Measurements from ENCODE around the gene ABCB6.

Gene ABCB6

GRCh38 chr2:219252570-219252899 lies 33.8 kb upstream of the ABCB6 start:
- Histone ChIP-seq H3K27me3 (ENCODE audit: low read depth, low read length) (no peaks in the 10 kb centered on the region), H3K4me1 (ENCODE audit: control insufficient read depth in 1 of 2, insufficient read depth in 2 of 2, low read length in 2 of 2) (peaks cover 18 to 26% of the 10 kb centered on the region in 2 donors), H3K27ac (ENCODE audit: low read length) (peak overlapping the region; percentile 72), H3K9me3 (ENCODE audit: control insufficient read depth in 1 of 2, low read length in 2 of 2) (no peaks in the 10 kb centered on the region), H3K36me3 (ENCODE audit: control insufficient read depth in 1 of 2, insufficient read depth in 2 of 2, low read length in 2 of 2) (peaks cover 8 to 25% of the 10 kb centered on the region in 2 donors), H3K4me3 (ENCODE audit: low read depth in 1 of 2, low read length in 2 of 2) (peak overlapping the region; percentile 75 to 84)

- Histone ChIP-seq H3K9me3 (ENCODE audit: control insufficient read depth in 1 of 2, low read length in 2 of 2) (no peaks in the 10 kb centered on the region), H3K4me1 (ENCODE audit: control insufficient read depth in 1 of 2, insufficient read depth in 2 of 2, low read length in 2 of 2) (peaks cover 18 to 31% of the 10 kb centered on the region in 2 donors), H3K4me3 (ENCODE audit: low read depth in 1 of 2, low read length in 2 of 2) (peak overlapping the region in 1 of 2 donors; percentile 84), H3K27ac (ENCODE audit: low read length) (peak overlapping the region; percentile 72), H3K27me3 (ENCODE audit: low read depth, low read length) (no peaks in the 10 kb centered on the region), H3K36me3 (ENCODE audit: control insufficient read depth in 1 of 2, insufficient read depth in 2 of 2, low read length in 2 of 2) (peaks cover 9 to 30% of the 10 kb centered on the region in 2 donors)
Measured at GRCh38 chr2:219252084-219252483, 33.3 kb upstream of the ABCB6 start.

- Histone ChIP-seq H3K4me3 (ENCODE audit: low read depth in 1 of 2, low read length in 2 of 2) (peak overlapping the region in 1 of 2 donors; percentile 84), H3K27ac (ENCODE audit: low read length) (no peak overlapping the region)
Measured at GRCh38 chr2:219251656-219252055, 32.9 kb upstream of the ABCB6 start.

GRCh38 chr2:219250049-219250781 lies 31.5 kb upstream of the ABCB6 start:
- H3K9me3 ChIP-seq (ENCODE audit: control insufficient read depth in 1 of 2, low read length in 2 of 2): no peaks in the 10 kb centered on the region
- no peaks in the 10 kb centered on the region for H3K27me3 ChIP-seq (ENCODE audit: low read depth, low read length)
- H3K4me1 ChIP-seq (ENCODE audit: control insufficient read depth in 1 of 2, insufficient read depth in 2 of 2, low read length in 2 of 2): peaks cover 30 to 45% of the 10 kb centered on the region in 2 donors
- peaks cover 14 to 34% of the 10 kb centered on the region in 2 donors for H3K36me3 ChIP-seq (ENCODE audit: control insufficient read depth in 1 of 2, insufficient read depth in 2 of 2, low read length in 2 of 2)
- peak overlapping the region; percentile 90 for H3K27ac ChIP-seq (ENCODE audit: low read length)
- H3K4me3 ChIP-seq (ENCODE audit: low read depth in 1 of 2, low read length in 2 of 2): peak overlapping the region in 1 of 2 donors; percentile 2

More at GRCh38 chr2:219251656-219252055, 32.9 kb upstream of the ABCB6 start:
- H3K27me3 ChIP-seq (ENCODE audit: low read depth, low read length): no peaks in the 10 kb centered on the region
- H3K36me3 ChIP-seq (ENCODE audit: control insufficient read depth in 1 of 2, insufficient read depth in 2 of 2, low read length in 2 of 2): peaks cover 13 to 34% of the 10 kb centered on the region in 2 donors
- peaks cover 22 to 33% of the 10 kb centered on the region in 2 donors for H3K4me1 ChIP-seq (ENCODE audit: control insufficient read depth in 1 of 2, insufficient read depth in 2 of 2, low read length in 2 of 2)
- no peaks in the 10 kb centered on the region for H3K9me3 ChIP-seq (ENCODE audit: control insufficient read depth in 1 of 2, low read length in 2 of 2)

GRCh38 chr2:219249203-219249980 lies 30.6 kb upstream of the ABCB6 start:
- Histone ChIP-seq H3K4me1 (ENCODE audit: control insufficient read depth in 1 of 2, insufficient read depth in 2 of 2, low read length in 2 of 2) (peaks cover 30 to 52% of the 10 kb centered on the region in 2 donors), H3K36me3 (ENCODE audit: control insufficient read depth in 1 of 2, insufficient read depth in 2 of 2, low read length in 2 of 2) (peaks cover 14 to 34% of the 10 kb centered on the region in 2 donors), H3K4me3 (ENCODE audit: low read depth in 1 of 2, low read length in 2 of 2) (peak overlapping the region in 1 of 2 donors; percentile 2)

GRCh38 chr2:219248845-219249202 lies 30.1 kb upstream of the ABCB6 start:
- Histone ChIP-seq H3K4me3 (ENCODE audit: low read depth in 1 of 2, low read length in 2 of 2) (peak overlapping the region in 1 of 2 donors; percentile 2), H3K36me3 (ENCODE audit: control insufficient read depth in 1 of 2, insufficient read depth in 2 of 2, low read length in 2 of 2) (peaks cover 14 to 34% of the 10 kb centered on the region in 2 donors), H3K27me3 (ENCODE audit: low read depth, low read length) (no peaks in the 10 kb centered on the region)

More at GRCh38 chr2:219249203-219249980, 30.6 kb upstream of the ABCB6 start:
- Histone ChIP-seq H3K27me3 (ENCODE audit: low read depth, low read length) (no peaks in the 10 kb centered on the region), H3K9me3 (ENCODE audit: control insufficient read depth in 1 of 2, low read length in 2 of 2) (no peaks in the 10 kb centered on the region), H3K27ac (ENCODE audit: low read length) (peak overlapping the region; percentile 90)

GRCh38 chr2:219247678-219248642 lies 29.2 kb upstream of the ABCB6 start:
- peaks cover 14 to 34% of the 10 kb centered on the region in 2 donors for H3K36me3 ChIP-seq (ENCODE audit: control insufficient read depth in 1 of 2, insufficient read depth in 2 of 2, low read length in 2 of 2)
- peak overlapping the region; percentile 90 for H3K27ac ChIP-seq (ENCODE audit: low read length)
- no peaks in the 10 kb centered on the region for H3K9me3 ChIP-seq (ENCODE audit: control insufficient read depth in 1 of 2, low read length in 2 of 2)
- peaks cover 30 to 56% of the 10 kb centered on the region in 2 donors for H3K4me1 ChIP-seq (ENCODE audit: control insufficient read depth in 1 of 2, insufficient read depth in 2 of 2, low read length in 2 of 2)
- no peak overlapping the region for H3K4me3 ChIP-seq (ENCODE audit: low read depth in 1 of 2, low read length in 2 of 2)
- no peaks in the 10 kb centered on the region for H3K27me3 ChIP-seq (ENCODE audit: low read depth, low read length)

More at GRCh38 chr2:219248845-219249202, 30.1 kb upstream of the ABCB6 start:
- H3K27ac ChIP-seq (ENCODE audit: low read length): peak overlapping the region; percentile 90
- peaks cover 30 to 56% of the 10 kb centered on the region in 2 donors for H3K4me1 ChIP-seq (ENCODE audit: control insufficient read depth in 1 of 2, insufficient read depth in 2 of 2, low read length in 2 of 2)
- H3K9me3 ChIP-seq (ENCODE audit: control insufficient read depth in 1 of 2, low read length in 2 of 2): no peaks in the 10 kb centered on the region

- Histone ChIP-seq H3K4me1 (ENCODE audit: control insufficient read depth in 1 of 2, insufficient read depth in 2 of 2, low read length in 2 of 2) (peaks cover 30 to 51% of the 10 kb centered on the region in 2 donors), H3K4me3 (ENCODE audit: low read depth in 1 of 2, low read length in 2 of 2) (peak overlapping the region in 1 of 2 donors; percentile 87), H3K27me3 (ENCODE audit: low read depth, low read length) (no peaks in the 10 kb centered on the region), H3K9me3 (ENCODE audit: control insufficient read depth in 1 of 2, low read length in 2 of 2) (no peaks in the 10 kb centered on the region), H3K27ac (ENCODE audit: low read length) (no peak overlapping the region), H3K36me3 (ENCODE audit: control insufficient read depth in 1 of 2, insufficient read depth in 2 of 2, low read length in 2 of 2) (peaks cover 14 to 34% of the 10 kb centered on the region in 2 donors)
Measured at GRCh38 chr2:219246559-219246958, 27.8 kb upstream of the ABCB6 start.

GRCh38 chr2:219245899-219246230 lies 27.1 kb upstream of the ABCB6 start:
- H3K27ac ChIP-seq (ENCODE audit: low read length): peak overlapping the region; percentile 95
- H3K36me3 ChIP-seq (ENCODE audit: control insufficient read depth in 1 of 2, insufficient read depth in 2 of 2, low read length in 2 of 2): peaks cover 14 to 31% of the 10 kb centered on the region in 2 donors
- H3K9me3 ChIP-seq (ENCODE audit: control insufficient read depth in 1 of 2, low read length in 2 of 2): no peaks in the 10 kb centered on the region
- peaks cover 30 to 51% of the 10 kb centered on the region in 2 donors for H3K4me1 ChIP-seq (ENCODE audit: control insufficient read depth in 1 of 2, insufficient read depth in 2 of 2, low read length in 2 of 2)
- H3K27me3 ChIP-seq (ENCODE audit: low read depth, low read length): no peaks in the 10 kb centered on the region
- peak overlapping the region; percentile 83 to 87 for H3K4me3 ChIP-seq (ENCODE audit: low read depth in 1 of 2, low read length in 2 of 2)

- peak within 1 kb of the TSS; percentile 83 to 87 for H3K4me3 ChIP-seq (ENCODE audit: low read depth in 1 of 2, low read length in 2 of 2)
- H3K27ac ChIP-seq (ENCODE audit: low read length): peak within 1 kb of the TSS; percentile 95
- H3K27me3 ChIP-seq (ENCODE audit: low read depth, low read length): no peaks in the 10 kb centered on the region
- no peaks in the 10 kb centered on the region for H3K9me3 ChIP-seq (ENCODE audit: control insufficient read depth in 1 of 2, low read length in 2 of 2)
- peaks cover 29 to 47% of the 10 kb centered on the region in 2 donors for H3K4me1 ChIP-seq (ENCODE audit: control insufficient read depth in 1 of 2, insufficient read depth in 2 of 2, low read length in 2 of 2)
- peaks cover 14 to 28% of the 10 kb centered on the region in 2 donors for H3K36me3 ChIP-seq (ENCODE audit: control insufficient read depth in 1 of 2, insufficient read depth in 2 of 2, low read length in 2 of 2)
Measured at GRCh38 chr2:219245148-219245898, 26.6 kb upstream of the ABCB6 start, which contains the start of the genes GLB1L and STK16. GLB1L (minus strand) TSS chr2:219245444; CDS start chr2:219243573, 1,871 bp downstream. STK16 (plus strand) TSS chr2:219245479; CDS start chr2:219246000, 521 bp downstream.
